Measurements from ENCODE around the gene SMIM45.
"Not testable (repeated sequence)": the region's sequence is repeated elsewhere in the genome, so short reads cannot be mapped to it uniquely, and the experiment has no call there.

Gene SMIM45

GRCh38 chr22:41946629-41947423 lies 5.1 kb upstream of the SMIM45 start, which contains the start of gene CENPM:
Gene CENPM, minus strand, starts transcription at chr22:41947152. Its CDS starts 76 bp downstream, at chr22:41947076.
- DNase-seq (ENCODE audit: low spot score): peak; percentile 82
- no peak for TF ChIP-seq CTCF (IDR thresholded peaks at IDR 0.05; ENCODE audit: extremely low read depth, insufficient read depth, missing control alignments)
- in situ Hi-C loops (cut with MboI; ENCODE audit: low pct_unique_long_range_greater_than_20kb, low sequenced_read_pairs, unreplicated experiment): loop anchor here (10.0 kb wide), 2 partner anchors 112 to 252 kb away; partner anchors contain the start of genes MEI1 and SREBF2

GRCh38 chr22:41947424-41948080 lies 4.4 kb upstream of the SMIM45 start:
- no peak for TF ChIP-seq CTCF (IDR thresholded peaks at IDR 0.05; ENCODE audit: extremely low read depth, insufficient read depth, missing control alignments)
- DNase-seq (ENCODE audit: low spot score): no peak
- in situ Hi-C loops (cut with MboI; ENCODE audit: low pct_unique_long_range_greater_than_20kb, low sequenced_read_pairs, unreplicated experiment): loop anchor here (10.0 kb wide), 2 partner anchors 113 to 253 kb away; partner anchors contain the start of genes MEI1 and SREBF2

GRCh38 chr22:41948142-41948541 lies 3.8 kb upstream of the SMIM45 start:
- DNase-seq (ENCODE audit: low spot score): no peak
- in situ Hi-C loops (cut with MboI; ENCODE audit: low pct_unique_long_range_greater_than_20kb, low sequenced_read_pairs, unreplicated experiment): loop anchor here (10.0 kb wide), 2 partner anchors 113 to 253 kb away; partner anchors contain the start of genes MEI1 and SREBF2

GRCh38 chr22:41948928-41949296 lies 3.0 kb upstream of the SMIM45 start:
- in situ Hi-C loops (cut with MboI; ENCODE audit: low pct_unique_long_range_greater_than_20kb, low sequenced_read_pairs, unreplicated experiment): loop anchor here (10.0 kb wide), 2 partner anchors 114 to 254 kb away; partner anchors contain the start of genes MEI1 and SREBF2

More at GRCh38 chr22:41948142-41948541, 3.8 kb upstream of the SMIM45 start:
- TF ChIP-seq CTCF (IDR thresholded peaks at IDR 0.05; ENCODE audit: extremely low read depth, insufficient read depth, missing control alignments): no peak

GRCh38 chr22:41949297-41949965 lies 2.5 kb upstream of the SMIM45 start:
- DNase-seq (ENCODE audit: low spot score): no peak
- TF ChIP-seq CTCF (IDR thresholded peaks at IDR 0.05; ENCODE audit: extremely low read depth, insufficient read depth, missing control alignments): no peak
- in situ Hi-C loops (cut with MboI; ENCODE audit: low pct_unique_long_range_greater_than_20kb, low sequenced_read_pairs, unreplicated experiment): loop anchor here (10.0 kb wide), 2 partner anchors 115 to 255 kb away; partner anchors contain the start of genes MEI1 and SREBF2

More at GRCh38 chr22:41948928-41949296, 3.0 kb upstream of the SMIM45 start:
- DNase-seq (ENCODE audit: low spot score): not testable (repeated sequence)

GRCh38 chr22:41952713-41953112 lies 763 bp downstream of the SMIM45 start:
- no peak for DNase-seq (ENCODE audit: low spot score)
- TF ChIP-seq CTCF (IDR thresholded peaks at IDR 0.05; ENCODE audit: extremely low read depth, insufficient read depth, missing control alignments): no peak
- in situ Hi-C loops (cut with MboI; ENCODE audit: low pct_unique_long_range_greater_than_20kb, low sequenced_read_pairs, unreplicated experiment): loop anchor here (25.0 kb wide), 1 partner anchor 485 kb away; the partner anchor contains the start of gene NFAM1

Measured in GM13977 (cell line).